ENCODE data around the gene ASPM. TPM values are rescaled to one million over a fixed set of nuclear protein-coding genes. Genes with fewer than 3 reads are reported as not detected.
A peak's percentile ranks its signal among the peaks of the same experiment; 100 is the strongest.

ASPM gene
- 30.4 and 36.7 TPM in 2 replicates for polyA plus RNA-seq (2014; cell fraction: cytosol; rRNA removed)
- 89.6 and 113 TPM in 2 replicates for polyA plus RNA-seq (2014; cell fraction: nucleus; rRNA removed)

GRCh38 chr1:197146101-197147095 lies at the start of gene ASPM:
Gene ASPM, minus strand, starts transcription at chr1:197146669. Its CDS starts 232 bp downstream, at chr1:197146437.
- DNase-seq (ENCODE audit: low spot score) = peak; percentile 93

- no peak for DNase-seq (ENCODE audit: low spot score)
Observed at GRCh38 chr1:197195100-197195499, 48.6 kb upstream of the ASPM start.

- no peak for DNase-seq (ENCODE audit: low spot score)
Observed at GRCh38 chr1:197184190-197184589, 37.7 kb upstream of the ASPM start.

- DNase-seq (ENCODE audit: low spot score) = no peak
Observed at GRCh38 chr1:197183195-197183748, 36.8 kb upstream of the ASPM start.

- no peak for DNase-seq (ENCODE audit: low spot score)
Observed at GRCh38 chr1:197182716-197183115, 36.2 kb upstream of the ASPM start.

- DNase-seq (ENCODE audit: low spot score) = no peak
Observed at GRCh38 chr1:197181982-197182381, 35.5 kb upstream of the ASPM start.

- peak; percentile 30 for DNase-seq (ENCODE audit: low spot score)
Observed at GRCh38 chr1:197180252-197180878, 33.9 kb upstream of the ASPM start.

GRCh38 chr1:197178998-197179397 lies 32.5 kb upstream of the ASPM start:
- DNase-seq (ENCODE audit: low spot score) = no peak

- no peak for DNase-seq (ENCODE audit: low spot score)
Observed at GRCh38 chr1:197174818-197175217, 28.3 kb upstream of the ASPM start.

GRCh38 chr1:197173571-197174507 lies 27.4 kb upstream of the ASPM start:
- DNase-seq (ENCODE audit: low spot score) = no peak

GRCh38 chr1:197171531-197171930 lies 25.1 kb upstream of the ASPM start:
- DNase-seq (ENCODE audit: low spot score) = no peak

GRCh38 chr1:197170538-197170937 lies 24.1 kb upstream of the ASPM start:
- DNase-seq (ENCODE audit: low spot score) = no peak

GRCh38 chr1:197159461-197159860 lies 13.0 kb upstream of the ASPM start:
- no peak for DNase-seq (ENCODE audit: low spot score)

- DNase-seq (ENCODE audit: low spot score) = no peak
Observed at GRCh38 chr1:197156692-197157091, 10.2 kb upstream of the ASPM start.

- DNase-seq (ENCODE audit: low spot score) = no peak
Observed at GRCh38 chr1:197152662-197153061, 6.2 kb upstream of the ASPM start.

- DNase-seq (ENCODE audit: low spot score) = no peak
Observed at GRCh38 chr1:197151185-197151584, 4.7 kb upstream of the ASPM start.

GRCh38 chr1:197150336-197151005 lies 4.0 kb upstream of the ASPM start:
- no peak for DNase-seq (ENCODE audit: low spot score)

- DNase-seq (ENCODE audit: low spot score) = no peak
Observed at GRCh38 chr1:197149340-197149739, 2.9 kb upstream of the ASPM start.

GRCh38 chr1:197145446-197146024 lies 934 bp downstream of the ASPM start:
- no peak for DNase-seq (ENCODE audit: low spot score)

All from SK-N-DZ (cell line).